IPS-NIHi11 (cell line): Measurements from ENCODE around the gene CD47.

Experiments used
- DNase-seq: peaks from one replicate; pipeline ENCODE4 v3.0.0; 2012; ENCODE audit warnings: mixed read lengths, low spot score

Gene CD47

DNA sequence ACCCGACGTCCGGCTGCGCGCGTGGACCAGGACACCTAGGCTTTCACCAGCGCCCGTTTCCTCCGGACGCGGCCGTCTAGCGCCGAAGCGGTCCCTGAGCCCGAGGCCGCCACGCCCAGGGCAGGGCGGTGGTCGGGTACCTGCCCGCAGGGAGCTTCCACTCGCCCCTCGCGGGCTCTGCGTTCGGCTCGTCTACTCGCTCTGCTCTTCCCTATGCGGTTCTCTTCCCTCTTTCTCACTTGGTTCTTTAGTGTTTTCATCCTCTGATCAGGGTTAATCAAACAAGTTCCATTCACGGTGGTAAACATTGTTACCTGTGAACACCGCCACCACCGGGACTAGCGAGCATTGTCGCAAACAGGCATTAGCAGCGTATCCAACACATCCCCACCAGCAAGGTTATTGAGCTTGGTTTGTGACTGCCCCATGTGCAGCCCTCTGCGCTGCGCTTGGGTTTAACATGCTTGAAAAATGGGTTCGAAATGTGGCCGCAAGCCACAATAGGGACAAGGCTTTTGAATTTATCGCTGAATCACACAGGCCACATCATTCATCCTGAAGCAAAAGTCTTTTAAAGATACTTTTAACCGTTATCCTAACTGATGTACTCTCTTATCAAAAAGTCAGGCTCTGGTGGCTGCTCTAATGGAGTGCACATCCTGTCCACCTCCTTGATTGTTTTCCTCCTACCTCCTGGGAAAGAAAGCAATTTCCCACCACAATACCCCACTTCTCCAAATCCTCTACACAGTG is 843 bp upstream of the CD47 start:
- DNase-seq = peak; percentile 31

GRCh38 chr3:108090049-108090700 is 656 bp downstream of the CD47 start:
- DNase-seq = peak; percentile 46

- DNase-seq = no peak
Measured at GRCh38 chr3:108089579-108089978, 1.3 kb downstream of the CD47 start.

DNA sequence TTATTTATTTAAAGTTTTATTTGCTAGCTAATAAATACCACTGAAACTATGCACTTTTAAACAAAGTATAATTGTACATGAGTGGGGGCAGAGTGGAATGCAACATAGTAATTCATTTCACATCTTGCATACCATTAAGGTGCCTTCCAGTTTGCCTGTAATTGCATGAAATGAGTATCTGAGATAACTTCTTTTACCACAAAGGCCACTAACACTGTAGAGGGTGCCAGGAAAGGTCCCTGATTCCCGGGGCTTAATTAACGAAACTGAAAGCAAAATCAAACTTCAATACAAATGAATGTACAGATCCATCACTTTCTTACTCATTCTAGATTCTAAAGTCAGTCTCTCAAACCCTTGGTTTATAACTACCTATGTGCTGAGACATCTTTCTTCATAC is 2.1 kb downstream of the CD47 start:
- no peak for DNase-seq

DNA sequence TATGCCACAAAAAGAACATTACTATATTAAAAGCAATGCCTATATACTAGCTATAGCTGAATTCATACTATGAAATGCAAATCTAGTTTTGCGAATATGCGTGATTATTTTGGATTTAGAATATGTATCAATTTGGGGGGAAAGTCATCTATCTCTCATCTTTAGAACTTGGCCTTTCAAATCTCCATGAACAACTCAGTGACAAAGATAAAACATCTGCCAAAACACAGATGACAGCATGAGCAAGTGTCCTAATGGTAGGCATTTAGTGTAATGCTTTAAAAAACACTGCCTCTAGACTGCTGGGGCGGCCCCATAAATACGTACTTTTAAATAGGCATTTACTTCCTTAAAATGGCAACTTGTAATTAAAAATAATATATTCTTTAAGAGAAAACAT is 2.7 kb downstream of the CD47 start:
- DNase-seq = no peak

DNA sequence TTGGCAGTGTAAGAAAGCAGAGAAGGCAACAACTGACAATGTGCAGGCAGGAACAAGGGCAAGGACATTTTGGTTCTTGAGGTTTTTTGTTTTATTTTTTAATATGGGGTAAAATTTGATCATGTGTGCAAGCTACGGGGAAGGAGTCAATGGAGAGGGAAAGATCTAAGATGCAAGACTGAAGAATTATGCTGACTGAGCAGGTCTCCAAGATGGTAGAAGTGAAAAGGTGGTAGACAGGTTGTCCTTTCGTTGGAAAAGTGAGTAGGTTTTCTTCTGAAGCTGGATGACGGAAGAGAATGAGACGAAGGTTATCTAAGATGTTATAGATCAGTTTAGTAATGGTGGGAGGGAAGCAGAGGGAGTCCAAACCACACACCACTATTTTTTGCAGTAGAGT is 4.2 kb downstream of the CD47 start:
- no peak for DNase-seq

- no peak for DNase-seq
Measured at GRCh38 chr3:108085810-108086350, 5.0 kb downstream of the CD47 start.

- no peak for DNase-seq
Measured at GRCh38 chr3:108085370-108085769, 5.5 kb downstream of the CD47 start.

GRCh38 chr3:108079877-108080276 is 11.0 kb downstream of the CD47 start:
- no peak for DNase-seq

GRCh38 chr3:108079043-108079442 is 11.8 kb downstream of the CD47 start:
- DNase-seq = no peak

GRCh38 chr3:108076564-108076963 is 14.3 kb downstream of the CD47 start:
- no peak for DNase-seq

- no peak for DNase-seq
Measured at GRCh38 chr3:108073764-108074431, 16.9 kb downstream of the CD47 start.

DNA sequence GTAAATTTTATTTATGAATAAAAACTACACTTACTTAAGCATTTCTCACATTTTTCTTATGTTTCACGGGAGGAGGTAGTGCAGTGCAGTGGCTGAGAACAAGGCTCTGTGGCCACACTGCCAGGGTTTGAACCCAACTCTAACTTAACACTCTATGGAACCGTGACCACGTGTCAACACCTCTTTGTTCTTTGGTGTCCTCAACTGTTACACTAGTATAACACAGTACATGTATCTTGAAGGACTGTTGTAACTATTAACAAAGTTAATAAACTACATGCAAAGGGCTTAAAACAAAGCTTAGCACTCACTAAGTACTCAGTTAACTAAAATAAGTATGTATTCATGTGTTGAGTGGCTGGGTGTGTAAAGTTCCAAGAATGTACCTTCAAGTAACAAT is 19.5 kb downstream of the CD47 start:
- no peak for DNase-seq

DNA sequence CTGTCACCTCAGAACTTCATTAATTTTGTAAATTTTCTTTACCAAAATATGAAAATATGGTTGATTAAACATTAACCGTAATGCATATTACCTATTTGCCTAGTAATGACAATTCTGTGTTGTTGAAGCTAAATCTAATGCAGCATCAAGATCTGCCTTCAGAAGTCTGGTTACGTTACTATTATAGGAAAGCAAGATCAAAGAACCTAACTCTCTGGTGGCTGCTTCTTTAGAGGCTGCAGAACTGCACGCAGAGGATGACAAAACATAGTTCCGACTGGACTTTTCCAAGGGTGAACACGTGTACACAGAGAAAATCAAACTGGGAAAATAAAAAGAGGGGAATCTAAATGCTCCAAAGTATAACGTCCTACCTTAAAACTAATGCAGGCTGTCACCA is 20.5 kb downstream of the CD47 start:
- no peak for DNase-seq

GRCh38 chr3:108067768-108068167 is 23.1 kb downstream of the CD47 start:
- no peak for DNase-seq

DNA sequence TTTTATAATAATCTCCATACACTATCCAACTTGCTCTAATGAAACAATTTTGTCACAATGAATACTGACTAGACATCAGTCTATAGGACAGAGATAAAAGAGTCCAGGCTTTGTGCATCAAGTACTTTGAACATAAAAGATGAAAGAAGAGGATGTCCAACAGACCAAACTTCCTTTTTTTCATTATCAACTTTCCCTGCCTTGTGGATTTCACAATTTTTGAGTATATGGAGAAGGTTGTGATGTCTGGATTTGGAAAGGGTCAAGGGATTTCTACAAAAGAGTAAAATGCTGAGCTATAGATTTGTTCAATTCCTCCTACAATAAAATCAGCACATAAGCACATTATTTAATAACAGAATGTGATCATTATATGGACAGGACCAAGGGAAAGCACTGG is 25.7 kb downstream of the CD47 start:
- no peak for DNase-seq

- DNase-seq = no peak
Measured at GRCh38 chr3:108064293-108064887, 26.4 kb downstream of the CD47 start.

DNA sequence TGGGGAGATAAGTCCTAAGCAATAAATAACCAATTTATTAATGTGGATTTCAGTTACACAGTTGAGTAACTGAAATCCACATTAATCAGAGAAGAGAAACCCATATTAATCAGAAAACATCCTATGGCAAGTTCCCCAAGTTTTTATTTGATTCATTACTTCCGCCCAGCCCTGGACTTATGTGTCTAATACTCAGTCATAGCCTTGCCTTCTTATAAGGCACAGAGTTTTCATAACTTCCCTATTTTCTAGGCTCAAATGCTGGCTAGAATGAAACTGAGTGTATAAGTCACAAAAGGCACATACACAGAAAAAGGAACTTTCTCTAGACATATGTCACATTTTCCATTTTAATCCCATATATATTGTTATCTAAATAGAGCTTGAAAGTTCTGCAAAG is 28.8 kb downstream of the CD47 start:
- no peak for DNase-seq

- DNase-seq = no peak
Measured at GRCh38 chr3:108060331-108060730, 30.5 kb downstream of the CD47 start.

DNA sequence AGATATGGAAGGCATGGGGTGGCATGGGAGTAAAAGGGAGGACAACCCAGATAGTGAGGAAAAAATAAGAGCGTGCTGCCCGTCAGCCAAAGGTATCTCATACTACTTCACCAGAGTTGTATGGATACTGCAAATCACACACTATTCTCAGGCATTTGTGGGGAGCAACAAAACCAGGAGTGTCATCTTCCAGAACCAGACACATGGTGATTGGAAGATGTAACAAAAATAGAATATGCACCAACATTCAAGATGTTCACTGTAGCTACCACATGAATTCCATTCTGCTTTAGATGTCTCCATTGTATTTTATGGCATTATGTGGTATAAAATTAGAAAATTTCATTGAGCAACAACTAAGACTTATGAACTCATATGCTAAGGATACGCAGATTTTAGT is 34.9 kb downstream of the CD47 start:
- DNase-seq = no peak

- DNase-seq = no peak
Measured at GRCh38 chr3:108054935-108055334, 35.9 kb downstream of the CD47 start.

GRCh38 chr3:108053483-108053882 is 37.3 kb downstream of the CD47 start:
- no peak for DNase-seq

DNA sequence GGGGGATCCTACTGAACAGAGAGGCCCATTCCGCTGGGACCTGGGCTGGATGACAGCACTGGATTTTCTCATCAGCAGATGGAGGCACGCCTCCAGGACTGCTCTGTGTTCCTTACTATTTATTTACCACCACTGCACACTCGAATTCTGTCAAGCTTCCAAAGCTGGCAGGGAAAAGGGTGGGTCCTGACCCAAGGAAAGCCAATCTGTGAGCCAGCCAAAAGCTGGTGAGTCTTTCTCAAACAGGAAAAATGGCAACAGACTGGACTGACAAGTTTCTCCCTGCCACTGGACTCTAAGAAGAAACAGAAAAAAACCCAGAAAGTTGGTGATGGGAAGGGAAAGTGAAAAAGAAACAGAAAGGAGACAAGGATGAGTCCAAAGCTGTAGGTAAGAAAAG is 37.8 kb downstream of the CD47 start:
- DNase-seq = no peak
